GOT3 (cell line): ENCODE results near the gene RPP38.

Source experiments
- DNase-seq: peaks from one replicate; lab custom pipeline; 2025; ENCODE audit warnings: mixed read lengths; lab: John Stamatoyannopoulos, UW

RPP38 gene

GRCh38 chr10:15152556-15152955 lies 55.4 kb downstream of the RPP38 start:
- DNase-seq = no peak
